ENCODE measurements around the gene MAP4K4.

MAP4K4 gene

GRCh38 chr2:101693991-101694588 is 3.4 kb upstream of the MAP4K4 start:
- no peak for DNase-seq

GRCh38 chr2:101696272-101697123 is 1.0 kb upstream of the MAP4K4 start:
- no peak for DNase-seq

GRCh38 chr2:101698014-101698843 is 722 bp downstream of the MAP4K4 start:
- DNase-seq, result no peak

- no peak for DNase-seq
Observed at GRCh38 chr2:101698844-101699754, 1.6 kb downstream of the MAP4K4 start.

GRCh38 chr2:101699755-101700461 is 2.4 kb downstream of the MAP4K4 start:
- no peak for DNase-seq

GRCh38 chr2:101704046-101704466 is 6.5 kb downstream of the MAP4K4 start:
- no peak for DNase-seq

GRCh38 chr2:101704816-101705578 is 7.5 kb downstream of the MAP4K4 start:
- DNase-seq, result no peak

- no peak for DNase-seq
Observed at GRCh38 chr2:101706121-101706818, 8.8 kb downstream of the MAP4K4 start.

GRCh38 chr2:101706819-101707177 is 9.3 kb downstream of the MAP4K4 start:
- DNase-seq, result no peak

GRCh38 chr2:101710036-101710435 is 12.5 kb downstream of the MAP4K4 start:
- no peak for DNase-seq

- DNase-seq, result no peak
Observed at GRCh38 chr2:101710471-101711318, 13.2 kb downstream of the MAP4K4 start.

- no peak for DNase-seq
Observed at GRCh38 chr2:101714118-101714517, 16.6 kb downstream of the MAP4K4 start.

GRCh38 chr2:101717071-101717845 is 19.8 kb downstream of the MAP4K4 start:
- DNase-seq, result no peak

- DNase-seq, result no peak
Observed at GRCh38 chr2:101718479-101718878, 21.0 kb downstream of the MAP4K4 start.

GRCh38 chr2:101718993-101719571 is 21.6 kb downstream of the MAP4K4 start:
- DNase-seq, result no peak

- no peak for DNase-seq
Observed at GRCh38 chr2:101720732-101721131, 23.2 kb downstream of the MAP4K4 start.

GRCh38 chr2:101722864-101723263 is 25.4 kb downstream of the MAP4K4 start:
- DNase-seq, result no peak
